GM19328 (cell line): ENCODE data around the gene FOXS1.

Experiments
- ATAC-seq: cut with Tn5 transposase; IDR thresholded peaks from one replicate; pipeline ENCODE4 v1.9.1; 2021; ENCODE audit warnings: mild to moderate bottlenecking, moderate library complexity; ENCODE audit not compliant: unreplicated experiment

The FOXS1 gene

GRCh38 chr20:31861385-31862156 lies 16.2 kb upstream of the FOXS1 start:
- ATAC-seq: no peak

GRCh38 chr20:31861135-31861384 lies 15.7 kb upstream of the FOXS1 start:
- ATAC-seq: no peak

DNA sequence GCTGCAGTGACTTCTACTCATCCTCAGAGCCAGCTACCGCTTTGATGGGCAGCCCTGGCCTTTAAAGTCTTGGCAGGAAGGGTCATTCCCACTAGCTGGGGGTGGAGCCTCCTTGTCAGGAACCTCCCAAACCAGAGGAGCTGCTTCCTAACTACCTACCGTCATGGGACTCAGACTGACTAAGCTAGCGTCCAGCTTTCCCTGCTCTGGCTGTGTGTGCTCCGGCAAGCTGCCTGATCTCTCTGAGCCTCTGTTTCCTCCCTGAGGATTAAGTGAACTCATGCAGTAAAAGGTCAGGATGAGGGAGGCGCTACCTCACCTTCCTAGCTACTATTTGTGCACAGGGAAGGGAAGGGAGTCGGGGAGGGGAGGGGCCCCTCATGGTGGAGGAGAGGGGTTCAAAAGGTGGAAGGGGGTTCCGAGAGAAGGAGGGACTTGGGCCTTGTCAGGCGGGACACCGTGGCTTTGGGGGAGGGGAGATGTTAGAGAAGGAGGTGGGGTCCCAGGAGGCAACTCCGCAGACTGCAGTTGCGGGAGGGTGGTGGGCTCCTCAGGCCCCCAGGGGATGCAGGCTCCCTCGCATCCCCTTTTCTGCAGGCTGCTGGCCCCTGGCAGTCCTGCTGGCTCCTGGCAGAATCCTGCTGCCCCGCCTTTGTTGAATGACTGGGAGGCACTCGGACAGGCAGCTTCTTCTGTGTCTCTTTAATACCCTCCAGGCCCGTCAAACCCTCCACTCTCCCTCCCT lies 15.2 kb upstream of the FOXS1 start:
- ATAC-seq: no peak

DNA sequence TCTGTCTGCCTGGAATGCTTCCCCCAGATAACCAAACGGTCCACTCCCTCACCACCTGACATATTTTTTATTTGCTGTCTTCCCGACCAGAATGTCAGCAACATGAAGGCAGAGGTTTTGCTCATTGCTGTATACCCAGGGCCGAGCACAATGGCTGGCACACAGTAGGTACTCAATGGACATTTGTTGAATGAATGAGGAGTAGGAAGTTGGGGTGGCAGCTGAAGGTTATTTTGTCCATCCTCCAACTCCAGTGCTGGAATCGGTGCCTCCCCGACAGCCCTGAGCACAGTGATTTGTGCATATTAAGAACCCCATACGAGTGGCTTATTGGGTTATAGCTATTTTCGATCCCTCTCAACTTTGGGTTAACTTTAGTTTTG lies 14.6 kb upstream of the FOXS1 start:
- no peak for ATAC-seq

DNA sequence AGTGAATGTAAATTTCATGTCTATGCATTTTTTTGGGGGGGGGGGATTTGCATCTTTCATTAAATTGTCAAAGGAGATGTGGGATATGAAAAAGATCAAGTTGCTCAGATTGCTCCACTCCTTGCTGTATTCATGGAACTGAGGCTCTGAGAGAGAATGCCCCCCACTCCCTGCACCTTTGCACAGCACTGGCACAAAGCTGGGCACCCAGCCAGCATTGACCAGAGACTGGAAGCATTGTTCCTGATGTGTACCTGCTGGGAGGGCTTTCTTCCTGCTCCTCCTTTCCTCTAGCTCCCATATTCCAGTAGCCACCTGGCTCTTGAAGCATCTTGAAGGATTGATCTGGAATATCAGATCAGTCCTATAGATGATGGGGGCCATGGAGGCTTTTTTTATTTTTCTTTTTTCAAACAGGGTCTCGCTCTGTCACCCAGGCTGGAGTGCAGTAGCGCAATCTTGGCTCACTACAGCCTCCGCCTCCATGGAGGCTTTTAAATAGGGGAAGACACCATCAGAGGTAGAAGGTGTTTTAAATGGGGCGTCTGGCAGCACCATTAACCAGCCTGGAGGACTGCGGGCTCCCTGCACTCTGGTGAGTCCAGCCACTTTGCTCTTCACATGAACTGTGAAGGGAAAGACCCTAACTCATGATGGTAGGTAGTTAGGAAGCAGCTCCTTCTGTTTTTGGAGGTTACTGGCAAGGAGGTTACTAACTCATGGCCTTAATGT lies 14.0 kb upstream of the FOXS1 start:
- ATAC-seq: no peak

GRCh38 chr20:31858760-31859083 lies 13.3 kb upstream of the FOXS1 start:
- ATAC-seq: no peak

DNA sequence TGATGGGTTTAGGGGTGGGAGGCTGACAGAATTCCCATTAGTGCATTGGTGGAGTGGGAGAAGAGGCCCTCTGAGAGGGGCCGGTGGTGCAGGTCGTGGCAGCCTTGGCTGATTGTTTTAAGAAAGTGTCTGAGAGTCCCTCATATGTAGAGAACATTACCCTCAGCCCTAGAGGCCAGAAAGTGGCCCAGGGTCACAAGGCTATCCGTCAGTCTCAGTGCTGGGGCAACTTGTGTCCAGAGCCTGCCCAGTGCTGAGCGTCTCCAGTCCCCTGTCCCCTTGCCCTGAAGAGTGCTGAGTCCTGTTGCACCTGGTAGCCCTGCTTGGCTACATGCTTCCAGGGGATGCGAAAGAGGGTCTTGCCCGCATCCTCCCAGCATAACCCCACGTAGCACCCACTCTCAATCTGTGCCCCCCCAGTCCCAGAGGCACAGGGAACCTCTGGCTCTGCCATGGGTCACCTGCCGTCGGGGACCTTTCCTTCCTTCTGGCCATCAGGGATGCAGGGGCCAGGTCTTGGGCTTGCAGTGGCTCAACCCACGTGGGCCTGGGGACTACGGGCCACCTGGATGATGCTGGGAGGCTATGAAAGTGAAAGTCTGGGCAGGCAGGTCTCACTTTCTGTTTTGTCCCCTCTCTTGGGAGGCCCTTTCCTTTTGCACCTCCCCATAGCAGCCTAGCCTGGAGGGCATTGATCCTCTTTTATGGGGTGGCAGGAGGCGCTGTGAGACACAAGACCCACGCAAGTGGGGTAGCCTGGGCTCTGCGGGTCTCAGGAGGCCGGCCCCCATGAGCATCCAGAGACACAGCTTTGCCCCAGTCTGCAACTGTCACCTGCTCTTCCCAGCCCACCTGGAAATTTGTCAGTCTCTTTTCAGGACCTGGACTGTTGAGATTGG lies 12.7 kb upstream of the FOXS1 start:
- no peak for ATAC-seq

DNA sequence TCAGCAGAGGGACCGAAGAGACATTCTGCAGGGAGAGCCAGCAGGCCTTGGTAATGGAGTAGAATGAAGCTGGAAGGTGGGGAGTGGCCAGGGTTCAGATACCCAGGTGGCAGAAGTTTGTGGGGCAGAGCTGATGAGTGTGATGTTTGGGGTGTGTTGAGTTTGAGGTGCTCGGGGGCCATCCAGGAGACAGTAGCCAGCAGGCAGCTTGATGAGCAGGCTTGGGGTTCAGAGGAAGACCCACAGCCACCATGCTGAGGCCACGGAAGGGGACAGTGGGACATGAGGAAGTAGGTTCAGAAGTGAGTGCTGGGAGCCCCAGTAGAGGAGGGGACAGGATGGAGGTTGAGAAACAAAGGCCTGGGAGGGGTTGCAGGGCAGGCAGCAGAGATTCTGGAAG lies 11.1 kb upstream of the FOXS1 start:
- ATAC-seq: no peak

GRCh38 chr20:31853481-31853880 lies 8.1 kb upstream of the FOXS1 start:
- no peak for ATAC-seq

DNA sequence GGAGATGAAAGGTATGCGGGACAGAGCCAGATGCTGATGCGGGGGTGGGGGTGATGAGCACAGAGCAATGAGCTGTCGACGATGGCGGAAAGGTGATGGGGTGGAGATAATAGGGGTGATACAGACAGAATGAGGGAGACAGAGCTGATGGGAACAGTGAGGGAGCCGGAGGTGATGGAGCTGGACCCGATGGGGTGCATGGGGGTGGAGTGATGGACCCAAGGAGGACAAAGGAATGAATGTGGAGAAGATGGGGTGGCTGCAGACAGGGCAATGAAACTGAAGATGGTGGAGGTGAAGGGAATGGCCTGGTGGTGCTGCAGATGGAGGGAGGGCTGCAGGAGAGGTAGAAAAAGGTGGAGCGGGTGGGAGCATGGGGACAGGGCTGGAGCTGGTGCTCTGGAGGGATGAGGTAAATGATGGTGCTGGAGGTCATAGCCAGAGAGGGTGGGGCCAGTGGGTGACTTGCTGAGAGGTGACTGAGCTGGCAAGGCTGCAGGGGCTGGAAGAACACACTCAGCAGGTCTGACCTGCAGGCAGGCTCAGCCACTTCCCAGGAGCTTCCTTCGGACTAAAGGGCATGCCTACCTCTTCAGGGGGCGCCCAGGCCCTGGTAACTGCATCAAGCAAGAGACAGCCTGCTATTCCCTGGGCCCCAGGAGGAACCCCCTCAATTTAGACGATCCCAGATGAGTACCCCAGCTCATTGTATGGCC lies 6.0 kb upstream of the FOXS1 start:
- ATAC-seq: no peak

DNA sequence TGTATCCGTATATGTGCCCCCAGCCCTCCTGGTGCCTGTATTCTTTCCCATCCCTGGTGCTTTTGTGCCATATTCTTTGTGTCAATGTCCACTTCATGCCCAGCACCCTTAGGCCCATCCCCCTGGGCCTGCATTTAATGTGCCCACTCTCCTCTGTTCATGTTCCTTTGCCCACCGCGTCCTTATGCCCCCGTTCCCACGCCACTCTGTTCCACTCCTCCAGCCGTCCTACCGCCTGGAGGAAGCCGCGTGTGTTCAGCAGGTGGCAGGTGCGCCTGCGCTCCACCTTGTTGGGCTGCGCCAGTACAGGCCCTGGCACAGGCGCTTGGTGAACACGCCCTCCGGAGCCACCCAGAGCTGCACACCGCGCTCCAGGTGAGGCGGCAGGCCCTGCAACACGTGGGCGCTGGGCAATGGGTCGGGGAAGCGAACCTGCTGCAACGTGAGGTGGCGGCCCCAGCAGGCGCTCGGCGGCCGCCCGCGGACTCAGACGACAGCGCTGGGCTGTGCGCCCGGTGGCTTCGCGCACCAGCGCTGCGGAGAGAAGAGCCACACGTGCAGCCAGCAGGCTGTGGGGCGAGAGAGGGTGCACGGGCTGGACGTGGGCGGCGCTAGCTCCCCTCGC lies 4.0 kb upstream of the FOXS1 start:
- no peak for ATAC-seq

- no peak for ATAC-seq
Measured at GRCh38 chr20:31848088-31848999, 2.9 kb upstream of the FOXS1 start.

DNA sequence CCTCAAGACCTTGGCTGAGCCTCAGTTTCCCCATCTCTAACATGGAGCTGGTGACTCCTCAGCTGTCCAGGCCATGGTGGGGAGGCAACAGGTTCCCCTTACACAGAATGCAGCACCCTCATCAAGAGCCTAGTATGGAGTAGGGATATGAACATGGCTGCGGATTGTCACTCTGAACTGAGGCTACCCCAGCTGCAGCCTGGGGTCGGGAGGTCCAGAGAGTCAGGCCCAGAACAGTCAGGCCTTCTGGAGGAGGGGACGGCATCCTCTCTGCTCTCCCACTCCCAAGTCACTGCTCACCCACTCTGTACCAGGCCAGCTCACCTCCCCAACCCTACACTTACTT lies 1.4 kb upstream of the FOXS1 start:
- no peak for ATAC-seq

GRCh38 chr20:31844737-31845299 lies 586 bp downstream of the FOXS1 start:
- ATAC-seq: no peak

DNA sequence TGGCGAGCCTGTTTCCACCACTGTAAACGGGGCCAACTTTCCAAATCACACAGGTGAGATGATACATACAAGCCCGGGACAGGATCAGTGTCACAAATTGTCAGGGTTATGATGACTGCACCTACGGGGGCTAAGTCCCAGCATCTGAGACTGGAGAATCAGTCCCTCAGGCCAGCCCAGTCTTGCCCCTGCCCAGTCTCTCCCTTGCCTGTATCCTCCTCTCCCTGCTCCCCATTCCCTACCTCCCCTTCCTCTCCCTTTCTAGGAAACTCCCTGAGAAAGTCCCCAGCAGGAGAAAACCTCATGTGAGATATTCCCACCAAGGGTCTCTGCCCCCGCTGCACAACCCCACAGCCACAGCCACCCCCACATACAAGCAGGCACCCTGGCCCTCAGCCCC lies 1.5 kb downstream of the FOXS1 start:
- ATAC-seq: no peak

DNA sequence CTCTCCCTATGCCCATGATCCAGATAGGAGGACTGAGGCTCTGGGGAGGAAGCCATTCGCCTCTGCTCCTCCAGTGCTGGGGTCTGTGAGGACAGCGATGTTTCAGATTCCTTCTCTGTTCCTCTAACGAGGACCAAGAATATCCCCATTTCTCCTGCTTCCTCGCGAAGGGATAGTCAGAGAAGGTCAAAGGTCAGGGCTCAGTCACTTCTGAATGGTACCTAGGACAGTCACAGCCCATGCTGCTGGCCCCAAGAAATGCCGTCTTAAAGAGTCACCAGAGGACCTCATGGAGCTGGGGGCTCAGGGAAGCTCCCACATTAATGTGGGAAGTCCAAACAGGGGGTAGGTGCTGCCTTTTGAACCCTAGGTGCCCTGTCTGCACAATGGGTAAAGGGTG lies 2.1 kb downstream of the FOXS1 start:
- ATAC-seq: no peak

GRCh38 chr20:31842471-31843157 lies 2.8 kb downstream of the FOXS1 start:
- no peak for ATAC-seq

DNA sequence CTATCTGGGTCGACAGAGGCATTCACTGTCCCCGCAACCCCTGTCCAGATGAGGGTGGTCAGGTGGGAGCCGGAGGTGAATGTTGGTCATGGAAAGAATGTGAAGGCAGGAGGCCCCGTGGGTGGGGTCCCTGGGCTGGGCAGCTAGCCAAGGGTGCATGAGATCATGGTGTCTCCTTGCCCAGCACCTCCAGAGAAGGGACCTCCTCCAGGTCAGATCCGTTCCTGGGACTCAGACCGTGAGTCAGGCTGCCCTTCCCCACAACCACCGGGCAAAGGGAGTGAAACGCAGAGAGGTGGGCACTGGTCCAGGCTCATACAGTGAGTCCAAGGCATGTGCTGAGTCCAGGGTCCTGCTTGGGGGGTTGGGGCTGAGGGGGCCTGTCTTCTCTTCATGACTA lies 3.5 kb downstream of the FOXS1 start:
- ATAC-seq: no peak
